NCI-H1436 treated with DMSO at 0.1 percent for 48 hours (cell line): ENCODE data around the gene CCS.
"Not testable (repeated sequence)": the region's sequence is repeated elsewhere in the genome, so short reads cannot be mapped to it uniquely, and the experiment has no call there.

ENCODE experiments used
- DNase-seq: peaks from one replicate; lab custom pipeline; 2025; lab: John Stamatoyannopoulos, UW

CCS gene

GRCh38 chr11:66592457-66593302, at the start of gene CCS, which contains the start of gene CCDC87:
CCS (plus strand) TSS chr11:66593185; CDS start chr11:66593262, 77 bp downstream.
CCDC87 (minus strand) TSS chr11:66593063; CDS start chr11:66593015, 48 bp downstream.
- DNase-seq = peak; percentile 80

- no peak for DNase-seq
Measured at GRCh38 chr11:66543263-66544107, 49.5 kb upstream of the CCS start.

GRCh38 chr11:66544952-66545351, 48.0 kb upstream of the CCS start:
- not testable (repeated sequence) for DNase-seq

GRCh38 chr11:66545701-66546367, 47.2 kb upstream of the CCS start, which contains the start of gene ZDHHC24:
ZDHHC24 (minus strand) TSS chr11:66546048; CDS start chr11:66546003, 45 bp downstream.
- peak; percentile 40 for DNase-seq

GRCh38 chr11:66546368-66546965, 46.5 kb upstream of the CCS start, which contains the start of gene ACTN3:
ACTN3 (plus strand) TSS chr11:66546903; CDS start chr11:66546938, 35 bp downstream.
- DNase-seq = no peak

GRCh38 chr11:66546966-66547661, 45.9 kb upstream of the CCS start:
- no peak for DNase-seq

- no peak for DNase-seq
Measured at GRCh38 chr11:66547662-66548009, 45.3 kb upstream of the CCS start.

- no peak for DNase-seq
Measured at GRCh38 chr11:66548041-66548440, 44.9 kb upstream of the CCS start.

- no peak for DNase-seq
Measured at GRCh38 chr11:66548774-66549630, 44.0 kb upstream of the CCS start.

- DNase-seq = no peak
Measured at GRCh38 chr11:66549696-66550095, 43.3 kb upstream of the CCS start.

- no peak for DNase-seq
Measured at GRCh38 chr11:66550887-66551286, 42.1 kb upstream of the CCS start.

GRCh38 chr11:66554602-66555001, 38.4 kb upstream of the CCS start:
- DNase-seq = no peak

GRCh38 chr11:66555416-66555815, 37.6 kb upstream of the CCS start:
- DNase-seq = no peak

- no peak for DNase-seq
Measured at GRCh38 chr11:66556086-66556485, 36.9 kb upstream of the CCS start.

GRCh38 chr11:66557733-66558326, 35.2 kb upstream of the CCS start:
- DNase-seq = no peak

GRCh38 chr11:66559142-66559865, 33.7 kb upstream of the CCS start:
- DNase-seq = no peak

- DNase-seq = no peak
Measured at GRCh38 chr11:66559866-66560676, 32.9 kb upstream of the CCS start.
